Measurements from ENCODE around the gene FANCB. TPM values are rescaled to one million over a fixed set of nuclear protein-coding genes. Genes with fewer than 3 reads are reported as not detected.

FANCB gene
- total and polyA plus RNA-seq, 2 experiments from 2014 or later = 4.8 to 9.7 TPM

- TF ChIP-seq EZH2 (IDR thresholded peaks at IDR 0.05; ENCODE audit: insufficient read depth, poor library complexity, severe bottlenecking) (no peak), EZH2phosphoT487 (IDR thresholded peaks at IDR 0.05; ENCODE audit: insufficient read depth, low read depth) (no peak)
- Histone ChIP-seq H3K9me2 (ENCODE audit: insufficient read depth) (no peaks in the 10 kb centered on the region), H3K36me3 (ENCODE audit: low read depth) (no peaks in the 10 kb centered on the region), H3K4me2 (ENCODE audit: unreplicated experiment) (no peak overlapping the region), H3K79me2 (ENCODE audit: insufficient read depth) (no peaks in the 10 kb centered on the region), H4K20me1 (ENCODE audit: insufficient read depth) (no peaks in the 10 kb centered on the region), H3F3A (ENCODE audit: insufficient read depth) (no peaks in the 10 kb centered on the region), H3K4me1 (ENCODE audit: insufficient read depth) (peaks cover 11% of the 10 kb centered on the region; the same call in 1 of the 2 replicates), H3K27ac (no peak overlapping the region), H3K27me3 (replicated peaks; ENCODE audit: insufficient read depth) (no peaks in the 10 kb centered on the region), H2AFZ (no peak overlapping the region), H3K4me3 (no peak overlapping the region), H3K9ac (no peak overlapping the region), H3K9me3 (ENCODE audit: low read depth) (no peaks in the 10 kb centered on the region)
- DNase-seq = no peak
- 96 to 99% methylated on average over 4 of the region's 4 CpGs for WGBS, 2 experiments (ENCODE audit: low coverage in 1 of 2, low lambda C conversion rate in 2 of 2, missing lambda C conversion rate in 2 of 2)
- in situ Hi-C loops (cut with MboI) = no loop called here
These were observed 29.2 kb downstream of the FANCB start for GRCh38 chrX:14843666-14844065.

- Histone ChIP-seq H3K36me3 (ENCODE audit: low read depth) (no peaks in the 10 kb centered on the region), H2AFZ (no peak overlapping the region), H4K20me1 (ENCODE audit: insufficient read depth) (no peaks in the 10 kb centered on the region), H3K79me2 (ENCODE audit: insufficient read depth) (no peaks in the 10 kb centered on the region), H3F3A (ENCODE audit: insufficient read depth) (peaks cover 7% of the 10 kb centered on the region; the same call in 1 of the 2 replicates), H3K4me1 (ENCODE audit: insufficient read depth) (peaks cover 15% of the 10 kb centered on the region), H3K9me2 (ENCODE audit: insufficient read depth) (no peaks in the 10 kb centered on the region), H3K9ac (no peak overlapping the region), H3K27me3 (replicated peaks; ENCODE audit: insufficient read depth) (no peaks in the 10 kb centered on the region), H3K9me3 (ENCODE audit: low read depth) (no peaks in the 10 kb centered on the region), H3K4me2 (ENCODE audit: unreplicated experiment) (no peak overlapping the region), H3K4me3 (no peak overlapping the region), H3K27ac (no peak overlapping the region)
- WGBS, 2 experiments (ENCODE audit: low coverage in 1 of 2, low lambda C conversion rate in 2 of 2, missing lambda C conversion rate in 2 of 2) = 90 to 93% methylated on average over 2 of the region's 2 CpGs
- TF ChIP-seq EZH2phosphoT487 (IDR thresholded peaks at IDR 0.05; ENCODE audit: insufficient read depth, low read depth) (no peak), EZH2 (IDR thresholded peaks at IDR 0.05; ENCODE audit: insufficient read depth, poor library complexity, severe bottlenecking) (no peak)
- in situ Hi-C loops (cut with MboI) = no loop called here
- no peak for DNase-seq
These were observed 35.7 kb downstream of the FANCB start for GRCh38 chrX:14837155-14837554.

GRCh38 chrX:14832586-14832985 is 40.3 kb downstream of the FANCB start:
- Histone ChIP-seq H3K27ac (peak overlapping the region; percentile 40; the same call in 1 of the 2 replicates), H3K4me3 (no peak overlapping the region), H3F3A (ENCODE audit: insufficient read depth) (peaks cover 7% of the 10 kb centered on the region; the same call in 1 of the 2 replicates), H3K36me3 (ENCODE audit: low read depth) (no peaks in the 10 kb centered on the region), H3K4me2 (ENCODE audit: unreplicated experiment) (peak overlapping the region; percentile 28), H3K9ac (no peak overlapping the region), H3K4me1 (ENCODE audit: insufficient read depth) (peaks cover 15% of the 10 kb centered on the region), H3K9me3 (ENCODE audit: low read depth) (no peaks in the 10 kb centered on the region), H4K20me1 (ENCODE audit: insufficient read depth) (no peaks in the 10 kb centered on the region), H3K9me2 (ENCODE audit: insufficient read depth) (no peaks in the 10 kb centered on the region), H3K79me2 (ENCODE audit: insufficient read depth) (no peaks in the 10 kb centered on the region), H2AFZ (no peak overlapping the region; the same call in 1 of the 2 replicates), H3K27me3 (replicated peaks; ENCODE audit: insufficient read depth) (no peaks in the 10 kb centered on the region)
- TF ChIP-seq EZH2 (IDR thresholded peaks at IDR 0.05; ENCODE audit: insufficient read depth, poor library complexity, severe bottlenecking) (no peak), EZH2phosphoT487 (IDR thresholded peaks at IDR 0.05; ENCODE audit: insufficient read depth, low read depth) (no peak)
- in situ Hi-C loops (cut with MboI) = no loop called here
- DNase-seq = peak; percentile 26

- WGBS, 2 experiments (ENCODE audit: low coverage in 1 of 2, low lambda C conversion rate in 2 of 2, missing lambda C conversion rate in 2 of 2) = 0 to 10% methylated on average over 2 of the region's 2 CpGs
- DNase-seq = peak; percentile 58
- TF ChIP-seq EZH2phosphoT487 (IDR thresholded peaks at IDR 0.05; ENCODE audit: insufficient read depth, low read depth) (no peak), EZH2 (IDR thresholded peaks at IDR 0.05; ENCODE audit: insufficient read depth, poor library complexity, severe bottlenecking) (no peak)
- no peak overlapping the region; the same call in 1 of the 2 replicates for H2AFZ ChIP-seq
- H3K4me3 ChIP-seq = no peak overlapping the region
- in situ Hi-C loops (cut with MboI) = no loop called here
- H3F3A ChIP-seq (ENCODE audit: insufficient read depth) = peaks cover 7% of the 10 kb centered on the region; the same call in 1 of the 2 replicates
- H3K79me2 ChIP-seq (ENCODE audit: insufficient read depth) = no peaks in the 10 kb centered on the region
- H3K9ac ChIP-seq = no peak overlapping the region
- H3K27me3 ChIP-seq (replicated peaks; ENCODE audit: insufficient read depth) = no peaks in the 10 kb centered on the region
- H3K27ac ChIP-seq = peak overlapping the region; percentile 40; the same call in 1 of the 2 replicates
- H4K20me1 ChIP-seq (ENCODE audit: insufficient read depth) = no peaks in the 10 kb centered on the region
- no peaks in the 10 kb centered on the region for H3K9me2 ChIP-seq (ENCODE audit: insufficient read depth)
- H3K4me1 ChIP-seq (ENCODE audit: insufficient read depth) = peaks cover 15% of the 10 kb centered on the region
- H3K9me3 ChIP-seq (ENCODE audit: low read depth) = no peaks in the 10 kb centered on the region
- H3K36me3 ChIP-seq (ENCODE audit: low read depth) = no peaks in the 10 kb centered on the region
- peak overlapping the region; percentile 28 for H3K4me2 ChIP-seq (ENCODE audit: unreplicated experiment)
These were observed 40.7 kb downstream of the FANCB start for GRCh38 chrX:14832151-14832550.

- no peak for TF ChIP-seq EZH2phosphoT487 (IDR thresholded peaks at IDR 0.05; ENCODE audit: insufficient read depth, low read depth)
- no peak for TF ChIP-seq EZH2 (IDR thresholded peaks at IDR 0.05; ENCODE audit: insufficient read depth, poor library complexity, severe bottlenecking)
- Histone ChIP-seq H2AFZ (no peak overlapping the region), H4K20me1 (ENCODE audit: insufficient read depth) (no peaks in the 10 kb centered on the region), H3K36me3 (ENCODE audit: low read depth) (no peaks in the 10 kb centered on the region), H3K79me2 (ENCODE audit: insufficient read depth) (no peaks in the 10 kb centered on the region), H3F3A (ENCODE audit: insufficient read depth) (peaks cover 7% of the 10 kb centered on the region; the same call in 1 of the 2 replicates), H3K9me3 (ENCODE audit: low read depth) (no peaks in the 10 kb centered on the region), H3K9ac (no peak overlapping the region), H3K4me1 (ENCODE audit: insufficient read depth) (peaks cover 20% of the 10 kb centered on the region), H3K27me3 (replicated peaks; ENCODE audit: insufficient read depth) (no peaks in the 10 kb centered on the region), H3K4me2 (ENCODE audit: unreplicated experiment) (no peak overlapping the region), H3K27ac (no peak overlapping the region), H3K4me3 (no peak overlapping the region), H3K9me2 (ENCODE audit: insufficient read depth) (no peaks in the 10 kb centered on the region)
- 95 to 100% methylated on average over 2 of the region's 2 CpGs for WGBS, 2 experiments (ENCODE audit: low coverage in 1 of 2, low lambda C conversion rate in 2 of 2, missing lambda C conversion rate in 2 of 2)
- DNase-seq = no peak
- in situ Hi-C loops (cut with MboI) = no loop called here
These were observed 43.2 kb downstream of the FANCB start for GRCh38 chrX:14829643-14830042.

Measured in GM23248 (cell line).